Suprapubic skin (tissue), 3 donors: Measurements from ENCODE around the gene JSRP1.

ENCODE experiments used
- EP300 ChIP-seq: sonication (generic); formaldehyde crosslinking; IDR thresholded peaks from one replicate; pipeline ENCODE4 v1.6.1; 2017; ENCODE audit warnings: antibody characterized with exemption
- POLR2A ChIP-seq, 2 donors: fragments of 450-650 bp; IDR thresholded peaks; one replicate each; pipeline ENCODE4 v1.6.1; 2017; ENCODE audit warnings: antibody characterized with exemption in 2 of 2, mild to moderate bottlenecking in 2 of 2, moderate library complexity in 2 of 2
- TF ChIP-seq, protein P1 (sequence below), 2 donors: fragments of 200-600 bp in 1 of 2; fragments of 450-650 bp in 1 of 2; sonication (generic) in 1 of 2; IDR thresholded peaks; one replicate each; pipeline ENCODE4 v1.5.1; 2016 to 2019; ENCODE audit warnings: antibody characterized with exemption in 2 of 2, mild to moderate bottlenecking in 1 of 2, moderate library complexity in 1 of 2

DNA sequence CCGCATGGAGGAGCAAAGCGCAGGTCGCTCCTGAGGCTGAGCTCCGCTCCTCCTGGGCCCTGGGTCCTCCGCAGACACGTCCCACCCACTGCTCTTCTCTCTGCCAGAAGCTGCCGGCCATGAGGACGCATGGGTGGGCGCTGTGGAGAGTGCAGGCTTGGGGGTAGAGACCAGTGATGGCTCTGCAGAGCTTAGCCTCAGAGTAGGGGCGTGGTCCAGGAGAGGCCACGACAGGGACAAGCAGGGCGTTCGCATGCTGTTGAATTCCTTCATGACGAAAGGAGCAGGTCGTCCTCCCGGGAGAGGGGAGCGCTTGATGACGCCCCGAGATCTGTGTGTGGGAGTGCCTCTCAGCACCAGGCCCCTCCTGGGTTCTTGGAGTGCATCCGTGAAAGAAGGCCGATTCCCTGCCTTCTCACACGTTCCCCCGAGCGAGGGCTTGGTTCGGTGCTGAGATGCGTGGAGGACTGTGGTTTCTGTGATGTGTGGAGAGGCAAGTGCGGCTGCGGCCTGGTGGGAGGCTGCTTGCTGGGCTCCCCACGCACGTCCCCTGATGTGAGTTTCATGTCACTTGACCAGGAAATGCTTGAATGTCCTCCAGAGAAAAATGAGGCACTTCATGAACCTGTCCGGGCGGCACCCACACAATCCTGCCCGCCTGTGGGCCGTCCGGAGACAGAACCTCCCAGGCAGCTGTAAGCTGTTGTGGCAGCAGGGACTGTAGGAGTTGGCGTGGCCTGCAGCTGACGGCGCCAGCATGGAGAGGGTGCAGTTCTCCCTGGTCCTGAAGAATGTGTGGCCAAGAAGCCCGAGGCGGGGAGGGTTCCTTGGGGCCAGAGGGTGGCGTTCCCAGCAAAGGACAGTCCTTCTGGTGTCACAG, 15.1 kb downstream of the JSRP1 start:
- TF ChIP-seq EP300 (no peak), POLR2A (IDR thresholded peaks at IDR 0.05) (no peak)
- TF ChIP-seq, protein P1, sequence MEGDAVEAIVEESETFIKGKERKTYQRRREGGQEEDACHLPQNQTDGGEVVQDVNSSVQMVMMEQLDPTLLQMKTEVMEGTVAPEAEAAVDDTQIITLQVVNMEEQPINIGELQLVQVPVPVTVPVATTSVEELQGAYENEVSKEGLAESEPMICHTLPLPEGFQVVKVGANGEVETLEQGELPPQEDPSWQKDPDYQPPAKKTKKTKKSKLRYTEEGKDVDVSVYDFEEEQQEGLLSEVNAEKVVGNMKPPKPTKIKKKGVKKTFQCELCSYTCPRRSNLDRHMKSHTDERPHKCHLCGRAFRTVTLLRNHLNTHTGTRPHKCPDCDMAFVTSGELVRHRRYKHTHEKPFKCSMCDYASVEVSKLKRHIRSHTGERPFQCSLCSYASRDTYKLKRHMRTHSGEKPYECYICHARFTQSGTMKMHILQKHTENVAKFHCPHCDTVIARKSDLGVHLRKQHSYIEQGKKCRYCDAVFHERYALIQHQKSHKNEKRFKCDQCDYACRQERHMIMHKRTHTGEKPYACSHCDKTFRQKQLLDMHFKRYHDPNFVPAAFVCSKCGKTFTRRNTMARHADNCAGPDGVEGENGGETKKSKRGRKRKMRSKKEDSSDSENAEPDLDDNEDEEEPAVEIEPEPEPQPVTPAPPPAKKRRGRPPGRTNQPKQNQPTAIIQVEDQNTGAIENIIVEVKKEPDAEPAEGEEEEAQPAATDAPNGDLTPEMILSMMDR (IDR thresholded peaks at IDR 0.05), result no peak
